HepG2 (cell line): ENCODE measurements around the gene NPDC1. TPM values are rescaled to one million over a fixed set of nuclear protein-coding genes. Genes with fewer than 3 reads are reported as not detected.

ENCODE experiments used
- CEBPG ChIP-seq: IDR thresholded peaks from 2 replicates; pipeline ENCODE4 v1.6.1; 2016
- CHD2 ChIP-seq: IDR thresholded peaks from 2 replicates; pipeline ENCODE4 v1.6.1; 2011; ENCODE audit warnings: low read depth, low read length, improper control_type of control experiment
- CHD4 ChIP-seq: fragments of 200-600 bp; sonication (generic); IDR thresholded peaks from 2 replicates; pipeline ENCODE4 v1.7.0; 2017; ENCODE audit warnings: mild to moderate bottlenecking, low read length, borderline replicate concordance
- FOXK1 ChIP-seq: sonication (generic); formaldehyde crosslinking; IDR thresholded peaks from 2 replicates; pipeline ENCODE4 v1.4.0; 2020; ENCODE audit warnings: low read depth, missing genetic modification reagents, borderline replicate concordance
- GLI4 ChIP-seq: sonication (generic); formaldehyde crosslinking; IDR thresholded peaks from 2 replicates; pipeline ENCODE4 v1.5.1; 2020; ENCODE audit warnings: missing genetic modification reagents, mild to moderate bottlenecking, moderate library complexity, borderline replicate concordance
- HNRNPK ChIP-seq: fragments of 200-400 bp; formaldehyde crosslinking; IDR thresholded peaks from 2 replicates; pipeline ENCODE4 v1.6.1; 2018; ENCODE audit warnings: low read length, low read depth, moderate library complexity, mild to moderate bottlenecking; ENCODE audit not compliant: poor library complexity, severe bottlenecking
- IRF2 ChIP-seq: IDR thresholded peaks from 2 replicates; pipeline ENCODE4 v1.6.1; 2018; ENCODE audit warnings: missing genetic modification reagents, missing compliant biosample characterization
- ISX ChIP-seq: sonication (generic); formaldehyde crosslinking; conservative IDR thresholded peaks from 2 replicates; pipeline ENCODE4 v1.5.0; 2020; ENCODE audit warnings: missing genetic modification reagents
- MEIS1 ChIP-seq: sonication (generic); formaldehyde crosslinking; IDR thresholded peaks from 2 replicates; pipeline ENCODE4 v1.9.0; 2021; ENCODE audit warnings: mild to moderate bottlenecking, missing genetic modification reagents, moderate library complexity, borderline replicate concordance
- REXO4 ChIP-seq: sonication (generic); formaldehyde crosslinking; IDR thresholded peaks from 2 replicates; pipeline ENCODE4 v1.8.0; 2022; ENCODE audit warnings: missing genetic modification reagents, mild to moderate bottlenecking, borderline replicate concordance
- RFXANK ChIP-seq: IDR thresholded peaks from 2 replicates; pipeline ENCODE4 v1.6.1; 2016
- SP4 ChIP-seq: sonication (generic); formaldehyde crosslinking; IDR thresholded peaks from 2 replicates; pipeline ENCODE4 v1.8.1; 2023; ENCODE audit warnings: mild to moderate bottlenecking, missing genetic modification reagents
- TEAD3 ChIP-seq: optimal IDR thresholded peaks from 2 replicates; pipeline ENCODE3; 2016; ENCODE audit warnings: borderline replicate concordance
- TRIM24 ChIP-seq: sonication (generic); formaldehyde crosslinking; IDR thresholded peaks from 2 replicates; pipeline ENCODE4 v1.8.0; 2022; ENCODE audit warnings: mild to moderate bottlenecking, missing genetic modification reagents
- ZFP1 ChIP-seq: IDR thresholded peaks from 2 replicates; pipeline ENCODE4 v1.6.1; 2016
- ZNF12 ChIP-seq: sonication (generic); formaldehyde crosslinking; IDR thresholded peaks from 2 replicates; pipeline ENCODE4 v1.5.0; 2020; ENCODE audit warnings: missing genetic modification reagents
- ZNF549 ChIP-seq: sonication (generic); formaldehyde crosslinking; IDR thresholded peaks from 2 replicates; pipeline ENCODE4 v1.5.0; 2020; ENCODE audit warnings: missing genetic modification reagents
- ZNF670 ChIP-seq: sonication (generic); formaldehyde crosslinking; IDR thresholded peaks from 2 replicates; pipeline ENCODE4 v1.8.0; 2022; ENCODE audit warnings: mild to moderate bottlenecking, missing genetic modification reagents, borderline replicate concordance
- ZNF768 ChIP-seq: sonication (generic); formaldehyde crosslinking; IDR thresholded peaks from 2 replicates; pipeline ENCODE4 v1.4.0; 2020; ENCODE audit warnings: missing genetic modification reagents
- ZSCAN30 ChIP-seq: sonication (generic); formaldehyde crosslinking; IDR thresholded peaks from 2 replicates; pipeline ENCODE4 v1.5.0; 2020; ENCODE audit warnings: mild to moderate bottlenecking, missing genetic modification reagents
- polyA plus RNA-seq, 8 experiments: library from polyadenylated mRNA; depleted of rRNA in 3 of 8; stranded (reverse) in 7 of 8; unstranded in 1 of 8; fragments of >200 nt; fragmentation: Illumina TruSeq in 4 of 8; extraction: Trizol in 4 of 8; gene quantifications; 2 replicates each; pipeline versions ENCODE4 v1.2.1 to v1.2.3, GENCODE V29; 2011 to 2016; ENCODE audit warnings: low read depth in 4 of 8, missing spikeins in 1 of 8, mixed read lengths in 1 of 8; ENCODE audit not compliant: insufficient read depth in 1 of 8
- total RNA-seq, 5 experiments: library from RNA; depleted of rRNA; stranded (reverse); fragments of >200 nt; fragmentation: Illumina TruSeq; extraction: Trizol; gene quantifications; 2 replicates each; pipeline ENCODE4 v1.2.3, GENCODE V29; 2016; ENCODE audit warnings: low read depth in 1 of 5
- TF ChIP-seq, protein P1 (sequence below): sonication (generic); formaldehyde crosslinking; IDR thresholded peaks from 2 replicates; pipeline ENCODE4 v1.8.0; 2022; ENCODE audit warnings: missing genetic modification reagents, mild to moderate bottlenecking, borderline replicate concordance
- TF ChIP-seq, protein P2 (sequence below): sonication (generic); formaldehyde crosslinking; IDR thresholded peaks from 2 replicates; pipeline ENCODE4 v1.4.0; 2020; ENCODE audit warnings: mild to moderate bottlenecking, low read depth, missing genetic modification reagents
- TF ChIP-seq, protein P3 (sequence below), 2 experiments: fragments of 450-650 bp in 1 of 2; sonication (generic) in 1 of 2; formaldehyde crosslinking; IDR thresholded peaks; 2 replicates each; pipeline versions ENCODE4 v1.5.0 to v1.8.0; 2020 to 2022; ENCODE audit warnings: mild to moderate bottlenecking in 1 of 2, missing genetic modification reagents in 1 of 2
- TF ChIP-seq, protein P4 (sequence below): sonication (generic); formaldehyde crosslinking; IDR thresholded peaks from 2 replicates; pipeline ENCODE4 v1.9.0; 2022; ENCODE audit warnings: low read depth, missing genetic modification reagents
- TF ChIP-seq, protein P5 (sequence below): sonication (generic); formaldehyde crosslinking; IDR thresholded peaks from 2 replicates; pipeline ENCODE4 v1.4.0; 2020; ENCODE audit warnings: missing genetic modification reagents
- TF ChIP-seq, protein P6 (sequence below): sonication (generic); formaldehyde crosslinking; IDR thresholded peaks from 2 replicates; pipeline ENCODE4 v1.4.0; 2020; ENCODE audit warnings: mild to moderate bottlenecking, missing genetic modification reagents

NPDC1 gene
- total and polyA plus RNA-seq, 2 of the 13 experiments (the other 11 are each of a cell fraction or from before 2014, with no cell fraction given) = 0.84 to 5.4 TPM

DNA sequence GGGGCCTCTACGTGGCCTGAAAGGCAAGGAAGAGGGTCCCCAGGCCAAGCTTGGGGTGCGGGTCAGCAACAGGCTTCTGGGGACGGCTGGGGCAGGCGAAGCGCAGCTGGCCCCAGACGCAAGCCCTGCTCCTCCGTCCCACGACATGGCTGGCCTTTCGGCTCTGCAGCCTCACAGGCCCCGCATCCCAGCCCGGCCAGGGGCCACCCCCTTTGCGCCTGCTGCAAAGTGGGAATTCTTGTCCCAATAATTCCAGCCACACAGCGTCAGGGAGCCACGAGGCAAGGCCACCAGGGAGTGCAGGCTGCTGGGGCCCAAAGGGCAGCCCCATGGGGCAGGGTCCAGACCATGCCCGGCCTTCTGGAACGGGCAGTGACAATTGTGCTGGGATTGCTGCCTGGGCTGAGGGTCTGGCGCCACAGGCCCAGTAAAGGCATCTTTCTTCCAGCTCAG is 9.0 kb upstream of the NPDC1 start (continued):
- TF ChIP-seq, protein P1, sequence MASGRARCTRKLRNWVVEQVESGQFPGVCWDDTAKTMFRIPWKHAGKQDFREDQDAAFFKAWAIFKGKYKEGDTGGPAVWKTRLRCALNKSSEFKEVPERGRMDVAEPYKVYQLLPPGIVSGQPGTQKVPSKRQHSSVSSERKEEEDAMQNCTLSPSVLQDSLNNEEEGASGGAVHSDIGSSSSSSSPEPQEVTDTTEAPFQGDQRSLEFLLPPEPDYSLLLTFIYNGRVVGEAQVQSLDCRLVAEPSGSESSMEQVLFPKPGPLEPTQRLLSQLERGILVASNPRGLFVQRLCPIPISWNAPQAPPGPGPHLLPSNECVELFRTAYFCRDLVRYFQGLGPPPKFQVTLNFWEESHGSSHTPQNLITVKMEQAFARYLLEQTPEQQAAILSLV (CRISPR knock-in tag) = no peak
- TF ChIP-seq FOXK1 (CRISPR knock-in tag) = no peak
- TF ChIP-seq, protein P2, sequence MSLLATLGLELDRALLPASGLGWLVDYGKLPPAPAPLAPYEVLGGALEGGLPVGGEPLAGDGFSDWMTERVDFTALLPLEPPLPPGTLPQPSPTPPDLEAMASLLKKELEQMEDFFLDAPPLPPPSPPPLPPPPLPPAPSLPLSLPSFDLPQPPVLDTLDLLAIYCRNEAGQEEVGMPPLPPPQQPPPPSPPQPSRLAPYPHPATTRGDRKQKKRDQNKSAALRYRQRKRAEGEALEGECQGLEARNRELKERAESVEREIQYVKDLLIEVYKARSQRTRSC (CRISPR knock-in tag) = no peak
- no peak for TF ChIP-seq HNRNPK
- TF ChIP-seq ZFP1 = 0 out of 2 replicates have a peak, but pooled peaks have one; percentile 24
- TF ChIP-seq, protein P3, sequence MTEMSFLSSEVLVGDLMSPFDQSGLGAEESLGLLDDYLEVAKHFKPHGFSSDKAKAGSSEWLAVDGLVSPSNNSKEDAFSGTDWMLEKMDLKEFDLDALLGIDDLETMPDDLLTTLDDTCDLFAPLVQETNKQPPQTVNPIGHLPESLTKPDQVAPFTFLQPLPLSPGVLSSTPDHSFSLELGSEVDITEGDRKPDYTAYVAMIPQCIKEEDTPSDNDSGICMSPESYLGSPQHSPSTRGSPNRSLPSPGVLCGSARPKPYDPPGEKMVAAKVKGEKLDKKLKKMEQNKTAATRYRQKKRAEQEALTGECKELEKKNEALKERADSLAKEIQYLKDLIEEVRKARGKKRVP (CRISPR knock-in tag; IDR thresholded peaks at IDR 0.05) = no peak
- no peak for TF ChIP-seq ISX (CRISPR knock-in tag)
- no peak for TF ChIP-seq IRF2 (CRISPR knock-in tag)
- TF ChIP-seq ZNF768 (CRISPR knock-in tag) = no peak
- TF ChIP-seq ZSCAN30 (CRISPR knock-in tag) = no peak
- TF ChIP-seq, protein P4, sequence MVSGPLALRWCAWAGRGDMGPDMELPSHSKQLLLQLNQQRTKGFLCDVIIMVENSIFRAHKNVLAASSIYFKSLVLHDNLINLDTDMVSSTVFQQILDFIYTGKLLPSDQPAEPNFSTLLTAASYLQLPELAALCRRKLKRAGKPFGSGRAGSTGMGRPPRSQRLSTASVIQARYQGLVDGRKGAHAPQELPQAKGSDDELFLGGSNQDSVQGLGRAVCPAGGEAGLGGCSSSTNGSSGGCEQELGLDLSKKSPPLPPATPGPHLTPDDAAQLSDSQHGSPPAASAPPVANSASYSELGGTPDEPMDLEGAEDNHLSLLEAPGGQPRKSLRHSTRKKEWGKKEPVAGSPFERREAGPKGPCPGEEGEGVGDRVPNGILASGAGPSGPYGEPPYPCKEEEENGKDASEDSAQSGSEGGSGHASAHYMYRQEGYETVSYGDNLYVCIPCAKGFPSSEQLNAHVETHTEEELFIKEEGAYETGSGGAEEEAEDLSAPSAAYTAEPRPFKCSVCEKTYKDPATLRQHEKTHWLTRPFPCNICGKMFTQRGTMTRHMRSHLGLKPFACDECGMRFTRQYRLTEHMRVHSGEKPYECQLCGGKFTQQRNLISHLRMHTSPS (CRISPR knock-in tag) = no peak
- no peak for TF ChIP-seq TRIM24 (CRISPR knock-in tag)
- TF ChIP-seq ZNF549 (CRISPR knock-in tag) = no peak
- no peak for TF ChIP-seq REXO4 (CRISPR knock-in tag)
- TF ChIP-seq ZNF670 (CRISPR knock-in tag) = no peak
- no peak for TF ChIP-seq RFXANK (CRISPR knock-in tag)
- no peak for TF ChIP-seq GLI4
- TF ChIP-seq CEBPG = no peak
- TF ChIP-seq ZNF12 = no peak
- TF ChIP-seq TEAD3 (CRISPR knock-in tag) = no peak
- TF ChIP-seq CHD4 = no peak
- TF ChIP-seq MEIS1 (CRISPR knock-in tag) = no peak; the same call in 1 of the 2 replicates
- peak; percentile 22; the same call in 1 of the 2 replicates for TF ChIP-seq SP4 (CRISPR knock-in tag)
- TF ChIP-seq, protein P5, sequence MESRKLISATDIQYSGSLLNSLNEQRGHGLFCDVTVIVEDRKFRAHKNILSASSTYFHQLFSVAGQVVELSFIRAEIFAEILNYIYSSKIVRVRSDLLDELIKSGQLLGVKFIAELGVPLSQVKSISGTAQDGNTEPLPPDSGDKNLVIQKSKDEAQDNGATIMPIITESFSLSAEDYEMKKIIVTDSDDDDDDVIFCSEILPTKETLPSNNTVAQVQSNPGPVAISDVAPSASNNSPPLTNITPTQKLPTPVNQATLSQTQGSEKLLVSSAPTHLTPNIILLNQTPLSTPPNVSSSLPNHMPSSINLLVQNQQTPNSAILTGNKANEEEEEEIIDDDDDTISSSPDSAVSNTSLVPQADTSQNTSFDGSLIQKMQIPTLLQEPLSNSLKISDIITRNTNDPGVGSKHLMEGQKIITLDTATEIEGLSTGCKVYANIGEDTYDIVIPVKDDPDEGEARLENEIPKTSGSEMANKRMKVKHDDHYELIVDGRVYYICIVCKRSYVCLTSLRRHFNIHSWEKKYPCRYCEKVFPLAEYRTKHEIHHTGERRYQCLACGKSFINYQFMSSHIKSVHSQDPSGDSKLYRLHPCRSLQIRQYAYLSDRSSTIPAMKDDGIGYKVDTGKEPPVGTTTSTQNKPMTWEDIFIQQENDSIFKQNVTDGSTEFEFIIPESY (CRISPR knock-in tag) = no peak
- TF ChIP-seq CHD2 = no peak
- TF ChIP-seq, protein P6, sequence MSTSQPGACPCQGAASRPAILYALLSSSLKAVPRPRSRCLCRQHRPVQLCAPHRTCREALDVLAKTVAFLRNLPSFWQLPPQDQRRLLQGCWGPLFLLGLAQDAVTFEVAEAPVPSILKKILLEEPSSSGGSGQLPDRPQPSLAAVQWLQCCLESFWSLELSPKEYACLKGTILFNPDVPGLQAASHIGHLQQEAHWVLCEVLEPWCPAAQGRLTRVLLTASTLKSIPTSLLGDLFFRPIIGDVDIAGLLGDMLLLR (CRISPR knock-in tag) = no peak
